Fibroblast of pulmonary artery (primary cell): ENCODE measurements around the gene PIGN.

ENCODE experiments used
- DNase-seq: peaks from one replicate; pipeline ENCODE4 v3.0.0-alpha.2; 2010; ENCODE audit warnings: low read depth
- H3K4me3 ChIP-seq: replicated peaks from 2 replicates; pipeline ENCODE4 v1.5.1; 2011; ENCODE audit warnings: low read depth, mild to moderate bottlenecking, control low read depth, low read length, moderate library complexity
- CTCF ChIP-seq: IDR thresholded peaks from 2 replicates; pipeline ENCODE4 v1.5.1; 2011; ENCODE audit warnings: mild to moderate bottlenecking, control low read depth, low read length, inconsistent platforms; ENCODE audit errors: missing control alignments

PIGN gene

GRCh38 chr18:62122330-62122729 is 64.5 kb downstream of the PIGN start:
- no peak overlapping the region for H3K4me3 ChIP-seq
- DNase-seq, result no peak
- no peak for TF ChIP-seq CTCF

- DNase-seq, result no peak
- TF ChIP-seq CTCF, result no peak
- no peak overlapping the region for H3K4me3 ChIP-seq
These were observed 67.0 kb downstream of the PIGN start for GRCh38 chr18:62119884-62120283.

GRCh38 chr18:62118328-62118727 is 68.5 kb downstream of the PIGN start:
- TF ChIP-seq CTCF, result no peak
- DNase-seq, result peak; percentile 88
- no peak overlapping the region for H3K4me3 ChIP-seq

GRCh38 chr18:62109676-62110075 is 77.2 kb downstream of the PIGN start:
- H3K4me3 ChIP-seq, result no peak overlapping the region
- no peak for TF ChIP-seq CTCF
- no peak for DNase-seq

- DNase-seq, result no peak
- no peak for TF ChIP-seq CTCF
- no peak overlapping the region for H3K4me3 ChIP-seq
These were observed 79.0 kb downstream of the PIGN start for GRCh38 chr18:62107881-62108280.

- DNase-seq, result peak; percentile 38
- H3K4me3 ChIP-seq, result no peak overlapping the region
- no peak for TF ChIP-seq CTCF
These were observed 80.6 kb downstream of the PIGN start for GRCh38 chr18:62106271-62106670.

GRCh38 chr18:62105376-62105775 is 81.5 kb downstream of the PIGN start:
- H3K4me3 ChIP-seq, result no peak overlapping the region
- TF ChIP-seq CTCF, result no peak
- peak; percentile 55 for DNase-seq
